Gastroesophageal sphincter (tissue), 4 donors: Measurements from ENCODE around the gene COBLL1. TPM values are rescaled to one million over a fixed set of nuclear protein-coding genes. Genes with fewer than 3 reads are reported as not detected.

Experiments used
- ATAC-seq: fragments of 150-250 bp; one replicate; pipeline ENCODE4 v1.9.1; 2016; ENCODE audit warnings: mild to moderate bottlenecking, moderate library complexity
- H3K27ac ChIP-seq, 4 donors: fragments of 200-600 bp; sonication (generic) in 3 of 4; 1 replicate in 3 of 4; 2 replicates in 1 of 4; pipeline ENCODE4 v1.5.1; 2016 to 2019
- H3K27me3 ChIP-seq: fragments of 200-600 bp; sonication (generic); one replicate; pipeline ENCODE4 v1.5.1; 2019
- H3K36me3 ChIP-seq, 2 donors: fragments of 200-600 bp; sonication (generic); one replicate each; pipeline ENCODE4 v1.5.1; 2019; ENCODE audit warnings: control low read depth in 1 of 2
- H3K4me1 ChIP-seq, 3 donors: fragments of 200-600 bp; sonication (generic); 1 replicate in 2 of 3; 2 replicates in 1 of 3; pipeline ENCODE4 v1.5.1; 2016 to 2019; ENCODE audit warnings: control low read depth in 2 of 3
- H3K4me3 ChIP-seq, 2 donors: fragments of 200-600 bp; sonication (generic); one replicate each; pipeline ENCODE4 v1.5.1; 2019; ENCODE audit warnings: mild to moderate bottlenecking in 1 of 2, moderate library complexity in 1 of 2
- H3K9me3 ChIP-seq, 3 donors: fragments of 200-600 bp; sonication (generic); one replicate each; pipeline ENCODE4 v1.5.1; 2017 to 2019; ENCODE audit warnings: control low read depth in 2 of 3
- CTCF ChIP-seq, 4 experiments: fragments of 200-600 bp in 2 of 4; fragments of 450-650 bp in 2 of 4; sonication (generic) in 1 of 4; IDR thresholded peaks; one replicate each; pipeline ENCODE4 v1.5.1; 2017 to 2019; ENCODE audit warnings: antibody characterized with exemption in 4 of 4, mild to moderate bottlenecking in 2 of 4, moderate library complexity in 2 of 4
- EP300 ChIP-seq: sonication (generic); formaldehyde crosslinking; IDR thresholded peaks from one replicate; pipeline ENCODE4 v1.6.1; 2017; ENCODE audit warnings: antibody characterized with exemption, mild to moderate bottlenecking
- POLR2A ChIP-seq, 2 donors: fragments of 450-650 bp; IDR thresholded peaks; one replicate each; pipeline ENCODE4 v1.6.1; 2017; ENCODE audit warnings: antibody characterized with exemption in 2 of 2, mild to moderate bottlenecking in 2 of 2, moderate library complexity in 1 of 2
- POLR2AphosphoS5 ChIP-seq: sonication (generic); formaldehyde crosslinking; IDR thresholded peaks from one replicate; pipeline ENCODE4 v1.6.1; 2017; ENCODE audit warnings: antibody characterized with exemption
- WGBS, 2 donors: methylation state at CpG; one replicate each; pipeline ENCODE4 v1.1.5; 2018; ENCODE audit warnings: low coverage in 1 of 2; 5-methylcytosine and 5-hydroxymethylcytosine counted together
- total RNA-seq, 4 donors: library from RNA; depleted of rRNA; stranded (reverse); fragments of >200 nt; gene quantifications; one replicate each; pipeline ENCODE4 v1.1.0, GENCODE V29; 2016

Gene COBLL1
- total RNA-seq, 4 donors from 2014 or later: 25.7 to 71.6 (median 56.6) TPM

GRCh38 chr2:164755952-164756351 is 85.7 kb downstream of the COBLL1 start:
- no peaks in the 10 kb centered on the region for H3K27me3 ChIP-seq
- no peaks in the 10 kb centered on the region for H3K9me3 ChIP-seq
- H3K4me1 ChIP-seq: peaks cover 0 to 33% (median 4%) of the 10 kb centered on the region in 3 donors
- 62 to 68% methylated on average over 2 of the region's 2 CpGs for WGBS, 2 donors
- ATAC-seq: no peak
- H3K36me3 ChIP-seq: no peaks in the 10 kb centered on the region
- H3K27ac ChIP-seq: no peak overlapping the region
- no peak overlapping the region for H3K4me3 ChIP-seq
- TF ChIP-seq POLR2AphosphoS5 (no peak), EP300 (no peak), POLR2A (IDR thresholded peaks at IDR 0.05) (no peak), CTCF (IDR thresholded peaks at IDR 0.05) (no peak)

- Histone ChIP-seq H3K4me3 (no peak overlapping the region), H3K27ac (no peak overlapping the region), H3K4me1 (peaks cover 0 to 33% (median 4%) of the 10 kb centered on the region in 3 donors), H3K27me3 (no peaks in the 10 kb centered on the region), H3K36me3 (no peaks in the 10 kb centered on the region), H3K9me3 (no peaks in the 10 kb centered on the region)
- TF ChIP-seq POLR2AphosphoS5 (no peak), CTCF (IDR thresholded peaks at IDR 0.05) (no peak), EP300 (no peak), POLR2A (IDR thresholded peaks at IDR 0.05) (no peak)
- 96 to 98% methylated on average over 7 to 8 of the region's 10 CpGs for WGBS, 2 donors
- no peak for ATAC-seq
Observed at GRCh38 chr2:164754157-164755093, 87.2 kb downstream of the COBLL1 start.

- no peaks in the 10 kb centered on the region for H3K36me3 ChIP-seq
- H3K4me1 ChIP-seq: peaks cover 0 to 40% (median 0%) of the 10 kb centered on the region in 3 donors
- H3K27me3 ChIP-seq: no peaks in the 10 kb centered on the region
- 100% methylated on average over 1 of the region's 1 CpG for WGBS, 2 donors
- H3K27ac ChIP-seq: no peak overlapping the region
- no peak overlapping the region for H3K4me3 ChIP-seq
- TF ChIP-seq POLR2AphosphoS5 (no peak), POLR2A (IDR thresholded peaks at IDR 0.05) (no peak), CTCF (IDR thresholded peaks at IDR 0.05) (no peak), EP300 (no peak)
- no peak for ATAC-seq
- H3K9me3 ChIP-seq: no peaks in the 10 kb centered on the region
Observed at GRCh38 chr2:164752956-164753355, 88.7 kb downstream of the COBLL1 start.

GRCh38 chr2:164747783-164748433 is 93.7 kb downstream of the COBLL1 start:
- WGBS, 2 donors: 53 to 84% methylated on average over 3 of the region's 3 CpGs
- no peak overlapping the region for H3K4me3 ChIP-seq
- no peak overlapping the region for H3K27ac ChIP-seq
- peak; percentile 14 for TF ChIP-seq POLR2AphosphoS5
- no peak for TF ChIP-seq EP300
- TF ChIP-seq POLR2A (IDR thresholded peaks at IDR 0.05): no peak
- no peak for TF ChIP-seq CTCF (IDR thresholded peaks at IDR 0.05)
- no peak for ATAC-seq
- no peaks in the 10 kb centered on the region for H3K9me3 ChIP-seq
- no peaks in the 10 kb centered on the region for H3K36me3 ChIP-seq
- no peaks in the 10 kb centered on the region for H3K27me3 ChIP-seq
- peaks cover 0 to 49% (median 0%) of the 10 kb centered on the region in 3 donors for H3K4me1 ChIP-seq
